D341Med (cell line): Measurements from ENCODE around the gene LY9.

Experiments used
- DNase-seq: peaks from one replicate; pipeline ENCODE4 v3.0.0; 2012; ENCODE audit warnings: low spot score

LY9 gene, protein sequence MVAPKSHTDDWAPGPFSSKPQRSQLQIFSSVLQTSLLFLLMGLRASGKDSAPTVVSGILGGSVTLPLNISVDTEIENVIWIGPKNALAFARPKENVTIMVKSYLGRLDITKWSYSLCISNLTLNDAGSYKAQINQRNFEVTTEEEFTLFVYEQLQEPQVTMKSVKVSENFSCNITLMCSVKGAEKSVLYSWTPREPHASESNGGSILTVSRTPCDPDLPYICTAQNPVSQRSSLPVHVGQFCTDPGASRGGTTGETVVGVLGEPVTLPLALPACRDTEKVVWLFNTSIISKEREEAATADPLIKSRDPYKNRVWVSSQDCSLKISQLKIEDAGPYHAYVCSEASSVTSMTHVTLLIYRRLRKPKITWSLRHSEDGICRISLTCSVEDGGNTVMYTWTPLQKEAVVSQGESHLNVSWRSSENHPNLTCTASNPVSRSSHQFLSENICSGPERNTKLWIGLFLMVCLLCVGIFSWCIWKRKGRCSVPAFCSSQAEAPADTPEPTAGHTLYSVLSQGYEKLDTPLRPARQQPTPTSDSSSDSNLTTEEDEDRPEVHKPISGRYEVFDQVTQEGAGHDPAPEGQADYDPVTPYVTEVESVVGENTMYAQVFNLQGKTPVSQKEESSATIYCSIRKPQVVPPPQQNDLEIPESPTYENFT

DNA sequence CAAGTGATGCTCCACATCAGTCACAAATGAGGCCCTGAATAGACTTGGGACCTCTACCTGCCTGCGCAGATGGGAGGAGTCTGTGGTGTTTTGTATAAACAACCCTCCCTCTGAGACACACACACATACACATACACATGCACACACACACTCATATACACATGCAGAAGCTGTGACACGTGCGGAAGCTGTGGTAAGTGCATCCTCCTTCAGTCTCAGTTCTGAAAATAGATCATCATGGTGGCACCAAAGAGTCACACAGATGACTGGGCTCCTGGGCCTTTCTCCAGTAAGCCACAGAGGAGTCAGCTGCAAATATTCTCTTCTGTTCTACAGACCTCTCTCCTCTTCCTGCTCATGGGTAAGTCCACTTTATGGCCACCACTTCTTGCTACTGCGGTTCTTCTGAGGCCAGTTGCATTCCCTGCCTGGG is at the start of gene LY9:
LY9 (plus strand) TSS at position 224 of the 433 bp plus-strand sequence; CDS start at position 238, 14 bp downstream.
- DNase-seq, result no peak

GRCh38 chr1:160746836-160747500 is 49.0 kb upstream of the LY9 start:
- DNase-seq, result no peak

- no peak for DNase-seq
These were observed 48.3 kb upstream of the LY9 start for GRCh38 chr1:160747717-160748116.

GRCh38 chr1:160748181-160748877 is 47.6 kb upstream of the LY9 start:
- no peak for DNase-seq

GRCh38 chr1:160748878-160749269 is 47.1 kb upstream of the LY9 start:
- DNase-seq, result no peak

GRCh38 chr1:160750608-160751007 is 45.4 kb upstream of the LY9 start:
- DNase-seq, result no peak

- no peak for DNase-seq
These were observed 43.6 kb upstream of the LY9 start for GRCh38 chr1:160752406-160752805.

DNA sequence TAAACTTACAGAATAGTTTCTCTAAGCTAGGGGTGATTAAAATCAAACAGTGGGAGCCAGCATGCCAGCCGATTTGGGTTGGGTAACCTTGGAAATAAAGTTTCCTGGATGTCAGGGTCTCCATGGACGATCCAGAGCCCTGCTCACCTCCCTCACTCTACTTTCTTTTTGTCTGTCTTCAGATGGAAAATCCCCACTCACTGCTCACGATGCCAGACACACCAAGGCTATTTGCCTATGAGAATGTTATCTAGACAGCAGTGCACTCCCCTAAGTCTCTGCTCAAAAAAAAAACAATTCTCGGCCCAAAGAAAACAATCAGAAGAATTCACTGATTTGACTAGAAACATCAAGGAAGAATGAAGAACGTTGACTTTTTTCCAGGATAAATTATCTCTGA is 43.0 kb upstream of the LY9 start:
- DNase-seq, result no peak

DNA sequence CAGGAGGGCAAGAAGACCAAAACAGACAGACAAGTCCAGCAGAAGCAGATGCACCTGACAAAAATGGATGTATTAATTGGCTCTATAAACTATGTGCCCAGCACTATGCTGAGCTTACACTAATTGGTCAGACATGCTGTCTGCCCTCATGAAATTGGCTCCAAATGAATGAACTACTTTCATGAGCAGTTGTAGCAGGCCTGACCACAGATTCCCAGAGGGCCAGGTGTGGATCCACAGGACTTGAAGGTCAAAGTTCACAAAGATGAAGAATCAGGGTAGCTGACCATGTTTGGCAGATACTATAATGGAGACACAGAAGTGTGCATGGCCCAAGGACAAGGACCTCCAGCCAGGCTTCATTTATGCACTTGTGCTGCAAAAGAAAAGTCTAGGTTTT is 42.4 kb upstream of the LY9 start:
- DNase-seq, result no peak

GRCh38 chr1:160755461-160755860 is 40.5 kb upstream of the LY9 start:
- no peak for DNase-seq

DNA sequence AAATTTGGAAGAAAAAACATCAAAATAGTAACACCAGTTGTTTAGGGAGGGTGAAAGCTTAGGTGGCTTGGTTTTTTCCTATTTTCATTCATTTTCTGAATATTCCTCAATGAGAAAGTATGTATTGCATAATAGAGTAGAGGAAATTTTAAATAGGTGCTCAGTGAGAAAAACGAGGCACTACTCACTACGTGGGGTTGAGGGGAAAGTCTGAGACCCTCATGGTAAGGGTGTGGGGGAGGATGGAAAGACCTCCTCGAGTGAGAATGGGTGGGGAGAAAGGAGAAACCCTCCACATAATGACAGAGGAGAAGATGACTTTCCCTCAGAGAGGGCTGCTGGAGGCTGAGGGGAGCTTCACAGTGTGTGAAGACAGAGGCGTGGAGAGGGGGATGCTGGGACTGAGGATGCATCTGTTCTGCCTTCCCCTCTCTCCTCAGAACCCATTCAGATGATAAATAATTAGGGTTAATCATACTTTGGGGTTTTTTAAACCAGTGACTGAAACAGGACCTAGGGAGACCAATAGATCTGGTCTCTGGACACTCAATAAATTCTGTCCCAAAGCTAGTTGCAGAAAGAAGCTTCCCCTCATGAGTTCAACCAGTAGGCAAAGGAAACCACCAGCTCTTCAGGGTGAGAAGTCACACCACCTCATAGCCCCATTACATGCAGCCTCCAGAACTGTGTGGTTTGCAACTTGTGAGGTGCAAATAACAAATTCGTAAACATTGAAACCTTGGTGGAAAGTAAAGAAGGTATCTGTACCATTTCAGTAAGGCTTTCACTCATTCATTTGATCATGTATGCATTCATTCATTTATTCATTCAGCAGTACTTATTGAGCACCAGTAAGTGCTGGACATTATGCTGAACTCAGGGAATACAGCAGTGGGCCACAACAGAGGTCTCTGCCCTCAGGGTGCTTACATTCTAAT is 39.8 kb upstream of the LY9 start:
- DNase-seq, result no peak

DNA sequence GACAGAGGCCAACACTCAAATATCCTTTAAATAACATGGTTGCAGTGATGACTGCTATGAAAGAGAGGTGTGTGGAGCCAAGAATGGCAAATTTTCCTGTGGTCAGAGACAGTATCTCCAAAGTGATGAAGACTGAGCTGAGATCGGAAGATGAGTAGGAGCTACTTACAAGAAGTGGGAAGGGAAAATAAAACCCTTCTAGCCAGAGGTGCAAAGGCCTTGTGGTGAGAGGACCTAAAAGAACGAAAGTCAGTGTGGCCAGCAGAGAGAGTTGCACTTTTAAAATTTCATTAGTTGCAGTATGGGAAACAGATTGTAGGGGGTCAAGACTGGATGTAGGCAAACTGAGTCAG is 39.1 kb upstream of the LY9 start:
- no peak for DNase-seq

GRCh38 chr1:160758521-160758920 is 37.5 kb upstream of the LY9 start:
- no peak for DNase-seq

DNA sequence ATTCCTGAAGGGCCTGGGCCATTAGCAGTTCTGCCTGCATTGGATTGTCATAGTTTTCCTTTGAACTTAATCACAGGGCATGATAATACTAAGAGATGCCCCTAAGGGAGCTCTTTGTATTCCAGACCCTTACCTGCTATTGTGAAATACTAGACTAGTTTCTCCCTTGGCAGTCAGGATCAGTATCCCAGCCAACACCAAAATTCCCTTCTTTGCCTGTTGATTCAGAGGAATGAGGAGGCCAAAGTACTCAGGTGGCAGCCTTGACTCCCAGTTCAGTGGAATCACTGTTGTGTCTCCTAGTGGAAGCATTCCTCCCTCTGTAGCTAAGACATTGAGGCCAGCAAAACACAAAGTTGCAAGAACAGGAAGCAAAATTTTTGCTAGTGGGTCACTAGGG is 36.2 kb upstream of the LY9 start:
- no peak for DNase-seq

- no peak for DNase-seq
These were observed 34.9 kb upstream of the LY9 start for GRCh38 chr1:160761046-160761445.

DNA sequence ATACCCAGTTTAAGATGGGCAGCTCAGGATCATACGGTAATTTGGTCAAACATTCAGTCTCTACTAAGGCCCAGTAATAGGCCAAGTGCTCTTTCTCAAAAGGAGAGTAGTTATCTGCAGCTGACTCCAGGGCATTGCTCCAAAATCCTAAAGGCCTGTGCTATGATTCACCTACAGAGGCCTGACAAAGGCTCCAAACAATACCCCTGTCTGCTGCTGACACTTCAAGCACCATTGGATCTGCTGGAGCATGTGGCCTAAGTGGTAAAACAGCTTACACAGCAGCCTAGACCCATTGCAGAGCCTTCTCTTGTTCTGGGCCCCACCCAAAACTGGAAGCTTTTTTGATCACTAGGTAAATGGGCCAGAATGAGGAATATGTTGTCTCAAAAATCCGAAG is 34.1 kb upstream of the LY9 start:
- DNase-seq, result no peak

GRCh38 chr1:160763993-160764392 is 32.0 kb upstream of the LY9 start:
- no peak for DNase-seq

DNA sequence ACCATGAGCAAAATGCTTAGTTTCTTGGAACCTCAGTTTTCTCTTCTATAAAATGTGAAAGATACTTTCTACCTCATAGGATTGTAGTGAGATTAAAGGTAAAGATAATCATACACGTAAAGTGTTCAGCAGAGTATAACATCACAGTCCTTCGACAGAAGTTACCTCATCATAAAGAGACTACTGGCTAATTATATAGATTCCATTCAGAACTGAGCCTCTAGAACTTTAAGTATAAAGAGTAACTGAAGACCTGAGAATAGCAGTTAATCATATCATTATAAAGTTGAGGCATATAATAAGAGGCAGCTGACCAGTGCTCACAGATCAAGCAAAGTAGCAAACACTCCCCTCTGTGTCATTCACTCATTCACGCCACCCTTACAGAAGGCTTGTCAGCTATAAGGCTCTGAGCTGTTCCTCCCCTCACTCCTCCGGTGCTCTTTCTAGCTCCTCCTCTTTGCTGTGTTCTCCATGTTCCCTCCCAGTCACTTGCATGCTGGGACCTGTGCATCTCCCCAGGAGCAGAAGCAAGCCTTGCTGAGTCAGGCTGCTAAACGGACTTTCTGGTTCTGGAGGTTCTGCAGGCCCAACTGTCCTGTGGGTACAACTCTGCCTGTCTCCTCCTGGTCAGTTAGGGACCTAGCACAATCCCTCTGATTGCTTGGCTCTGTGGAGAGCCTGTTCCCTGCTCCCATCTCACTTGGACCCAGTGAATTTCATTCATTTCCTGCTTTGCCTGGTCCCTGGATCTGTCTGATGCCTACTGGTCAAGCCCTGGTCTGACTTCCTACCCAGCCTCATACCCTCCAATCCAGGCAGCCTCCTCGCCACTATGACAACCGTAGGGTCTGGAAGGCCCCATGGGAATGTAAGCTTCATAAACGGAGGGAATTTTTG is 28.3 kb upstream of the LY9 start:
- DNase-seq, result no peak

GRCh38 chr1:160768295-160768657 is 27.7 kb upstream of the LY9 start:
- DNase-seq, result no peak

DNA sequence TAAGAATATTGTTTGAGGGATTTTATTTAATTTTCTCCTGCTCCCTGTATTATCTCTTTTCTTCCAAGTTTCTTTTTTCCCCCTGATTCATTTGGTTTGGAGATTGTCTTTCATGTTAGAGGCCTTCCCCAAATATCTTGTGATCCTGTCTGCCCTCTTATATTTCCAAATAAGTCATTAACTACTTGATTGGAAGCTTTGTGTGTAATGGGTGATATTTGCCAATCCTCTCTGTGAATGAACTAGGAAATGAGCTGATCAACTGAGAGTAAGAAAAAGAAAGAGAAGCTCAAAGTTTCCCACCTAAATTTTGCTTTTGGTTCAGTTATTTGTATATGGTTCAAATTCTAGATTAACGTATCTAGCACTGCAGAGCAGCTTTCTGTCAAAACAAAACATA is 23.6 kb upstream of the LY9 start:
- DNase-seq, result no peak

- no peak for DNase-seq
These were observed 22.9 kb upstream of the LY9 start for GRCh38 chr1:160773093-160773492.
